GM10266 (cell line): Measurements from ENCODE around the gene RARRES2.
"Not testable (repeated sequence)": the region's sequence is repeated elsewhere in the genome, so short reads cannot be mapped to it uniquely, and the experiment has no call there.

Experiments used
- DNase-seq: peaks from one replicate; pipeline ENCODE4 v3.0.0; 2012; ENCODE audit errors: extremely low spot score

Gene RARRES2

GRCh38 chr7:150304499-150305258, 36.8 kb downstream of the RARRES2 start:
- not testable (repeated sequence) for DNase-seq

GRCh38 chr7:150302908-150303310, 38.5 kb downstream of the RARRES2 start:
- not testable (repeated sequence) for DNase-seq

- DNase-seq, result not testable (repeated sequence)
Observed at GRCh38 chr7:150297978-150298377, 43.5 kb downstream of the RARRES2 start.

- not testable (repeated sequence) for DNase-seq
Observed at GRCh38 chr7:150296802-150297201, 44.6 kb downstream of the RARRES2 start.

- not testable (repeated sequence) for DNase-seq
Observed at GRCh38 chr7:150295614-150296013, 45.8 kb downstream of the RARRES2 start.

GRCh38 chr7:150295027-150295426, 46.4 kb downstream of the RARRES2 start:
- DNase-seq, result not testable (repeated sequence)

GRCh38 chr7:150290317-150290716, 51.1 kb downstream of the RARRES2 start:
- DNase-seq, result not testable (repeated sequence)

GRCh38 chr7:150288816-150289215, 52.6 kb downstream of the RARRES2 start:
- DNase-seq, result not testable (repeated sequence)
